A549 (cell line): Measurements from ENCODE around the gene ZNF212.

ENCODE experiments used
- BHLHE40 ChIP-seq: IDR thresholded peaks from 2 replicates; pipeline ENCODE4 v1.6.1; 2012; ENCODE audit warnings: low read depth, low read length, inconsistent platforms
- EP300 ChIP-seq, 2 experiments: fragments of >200 bp; sonication (Bioruptor Twin); formaldehyde crosslinking; IDR thresholded peaks; 2 replicates in 1 of 2; 3 replicates in 1 of 2; pipeline ENCODE4 v1.6.1; 2016 to 2017
- HOXA7 ChIP-seq: fragments of 250-450 bp; sonication (Bioruptor Pico); IDR thresholded peaks from 2 replicates; pipeline ENCODE4 v1.5.0; 2020; ENCODE audit warnings: mild to moderate bottlenecking, moderate library complexity
- MAZ ChIP-seq: fragments of 150-350 bp; IDR thresholded peaks from 2 replicates; pipeline ENCODE4 v1.6.1; 2014; ENCODE audit warnings: antibody characterized with exemption, low read depth, low read length, borderline replicate concordance
- POLR2A ChIP-seq: IDR thresholded peaks from 2 replicates; pipeline ENCODE4 v1.6.1; 2012; ENCODE audit warnings: mild to moderate bottlenecking, low read length
- POLR2AphosphoS2 ChIP-seq: conservative IDR thresholded peaks from 2 replicates; pipeline ENCODE4 v1.6.1; 2012; ENCODE audit warnings: low read length, improper control_type of control experiment, inconsistent platforms
- SMC3 ChIP-seq: fragments of >200 bp; sonication (Bioruptor Twin); formaldehyde crosslinking; IDR thresholded peaks from 3 replicates; pipeline ENCODE4 v1.6.1; 2018; ENCODE audit warnings: inconsistent platforms
- TF ChIP-seq, protein P1 (sequence below): fragments of >200 bp; sonication (Bioruptor Twin); formaldehyde crosslinking; IDR thresholded peaks from 3 replicates; pipeline ENCODE4 v1.5.1; 2016

GRCh38 chr7:149241696-149242095, 2.2 kb downstream of the ZNF212 start:
- TF ChIP-seq HOXA7 (CRISPR knock-in tag) = no peak
- TF ChIP-seq POLR2A = no peak
- TF ChIP-seq SMC3 = no peak
- TF ChIP-seq EP300 (IDR thresholded peaks at IDR 0.05) = no peak
- no peak for TF ChIP-seq POLR2AphosphoS2
- TF ChIP-seq, protein P1, sequence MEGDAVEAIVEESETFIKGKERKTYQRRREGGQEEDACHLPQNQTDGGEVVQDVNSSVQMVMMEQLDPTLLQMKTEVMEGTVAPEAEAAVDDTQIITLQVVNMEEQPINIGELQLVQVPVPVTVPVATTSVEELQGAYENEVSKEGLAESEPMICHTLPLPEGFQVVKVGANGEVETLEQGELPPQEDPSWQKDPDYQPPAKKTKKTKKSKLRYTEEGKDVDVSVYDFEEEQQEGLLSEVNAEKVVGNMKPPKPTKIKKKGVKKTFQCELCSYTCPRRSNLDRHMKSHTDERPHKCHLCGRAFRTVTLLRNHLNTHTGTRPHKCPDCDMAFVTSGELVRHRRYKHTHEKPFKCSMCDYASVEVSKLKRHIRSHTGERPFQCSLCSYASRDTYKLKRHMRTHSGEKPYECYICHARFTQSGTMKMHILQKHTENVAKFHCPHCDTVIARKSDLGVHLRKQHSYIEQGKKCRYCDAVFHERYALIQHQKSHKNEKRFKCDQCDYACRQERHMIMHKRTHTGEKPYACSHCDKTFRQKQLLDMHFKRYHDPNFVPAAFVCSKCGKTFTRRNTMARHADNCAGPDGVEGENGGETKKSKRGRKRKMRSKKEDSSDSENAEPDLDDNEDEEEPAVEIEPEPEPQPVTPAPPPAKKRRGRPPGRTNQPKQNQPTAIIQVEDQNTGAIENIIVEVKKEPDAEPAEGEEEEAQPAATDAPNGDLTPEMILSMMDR = no peak
- TF ChIP-seq BHLHE40 = no peak
- no peak for TF ChIP-seq MAZ
